Measurements from ENCODE around the gene AFDN. TPM values are rescaled to one million over a fixed set of nuclear protein-coding genes. Genes with fewer than 3 reads are reported as not detected.
A peak's percentile ranks its signal among the peaks of the same experiment; 100 is the strongest.

AFDN gene
- total RNA-seq, 1 donor from 2014 or later, result 552 TPM

DNA sequence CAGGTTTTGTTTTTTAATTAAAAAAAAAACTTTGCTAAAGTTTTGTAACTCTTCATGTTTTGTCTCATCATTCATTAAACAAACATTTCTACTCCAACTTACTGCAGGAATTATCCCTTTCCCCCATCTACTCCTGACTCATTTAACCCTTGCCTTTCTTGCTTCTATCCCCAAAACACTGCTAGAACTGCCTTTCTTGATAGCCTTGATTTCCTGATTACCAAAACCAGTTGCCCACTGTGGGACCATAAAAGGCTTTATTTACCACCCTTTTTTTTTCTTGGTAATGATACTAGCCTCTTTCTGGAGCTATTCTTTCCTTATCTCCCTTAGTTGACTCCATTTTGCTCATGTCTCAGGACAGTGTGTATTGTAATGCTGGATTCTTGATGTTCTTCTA, 15.3 kb downstream of the AFDN start:
- Mint-ChIP-seq H3K27ac (ENCODE audit: unreplicated experiment) (no peak overlapping the region), H3K36me3 (ENCODE audit: unreplicated experiment) (no peaks in the 10 kb centered on the region), H3K4me1 (ENCODE audit: low read depth, unreplicated experiment) (peaks cover 21% of the 10 kb centered on the region), H3K27me3 (ENCODE audit: unreplicated experiment) (no peaks in the 10 kb centered on the region), H3K9me3 (ENCODE audit: unreplicated experiment) (peaks cover 2% of the 10 kb centered on the region), H3K4me3 (ENCODE audit: unreplicated experiment) (no peak overlapping the region)
- TF ChIP-seq, protein P1, sequence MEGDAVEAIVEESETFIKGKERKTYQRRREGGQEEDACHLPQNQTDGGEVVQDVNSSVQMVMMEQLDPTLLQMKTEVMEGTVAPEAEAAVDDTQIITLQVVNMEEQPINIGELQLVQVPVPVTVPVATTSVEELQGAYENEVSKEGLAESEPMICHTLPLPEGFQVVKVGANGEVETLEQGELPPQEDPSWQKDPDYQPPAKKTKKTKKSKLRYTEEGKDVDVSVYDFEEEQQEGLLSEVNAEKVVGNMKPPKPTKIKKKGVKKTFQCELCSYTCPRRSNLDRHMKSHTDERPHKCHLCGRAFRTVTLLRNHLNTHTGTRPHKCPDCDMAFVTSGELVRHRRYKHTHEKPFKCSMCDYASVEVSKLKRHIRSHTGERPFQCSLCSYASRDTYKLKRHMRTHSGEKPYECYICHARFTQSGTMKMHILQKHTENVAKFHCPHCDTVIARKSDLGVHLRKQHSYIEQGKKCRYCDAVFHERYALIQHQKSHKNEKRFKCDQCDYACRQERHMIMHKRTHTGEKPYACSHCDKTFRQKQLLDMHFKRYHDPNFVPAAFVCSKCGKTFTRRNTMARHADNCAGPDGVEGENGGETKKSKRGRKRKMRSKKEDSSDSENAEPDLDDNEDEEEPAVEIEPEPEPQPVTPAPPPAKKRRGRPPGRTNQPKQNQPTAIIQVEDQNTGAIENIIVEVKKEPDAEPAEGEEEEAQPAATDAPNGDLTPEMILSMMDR (IDR thresholded peaks at IDR 0.05; ENCODE audit: partially characterized antibody, unreplicated experiment), result no peak
- no peak for DNase-seq

DNA sequence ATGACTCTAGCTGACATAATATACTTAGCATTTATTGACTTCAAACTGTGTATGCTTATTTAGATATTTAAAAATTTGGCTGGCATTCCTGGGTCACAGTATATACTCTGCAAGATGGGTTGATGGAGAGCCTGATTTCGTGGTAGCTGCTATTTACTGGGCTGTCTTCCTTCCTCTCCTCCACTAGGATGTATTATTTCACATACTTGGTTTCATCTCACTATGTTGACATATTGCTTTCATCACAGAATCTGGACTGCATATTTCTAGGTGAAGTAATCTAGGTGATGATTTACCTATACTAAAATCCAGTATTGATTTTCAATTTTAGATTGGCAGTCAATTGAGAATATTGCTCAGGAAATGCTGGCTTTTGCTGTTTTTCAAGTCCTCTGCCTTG, 15.7 kb downstream of the AFDN start:
- H3K4me3 Mint-ChIP-seq (ENCODE audit: unreplicated experiment), result no peak overlapping the region
- H3K27me3 Mint-ChIP-seq (ENCODE audit: unreplicated experiment), result no peaks in the 10 kb centered on the region
- TF ChIP-seq, protein P1 (IDR thresholded peaks at IDR 0.05; ENCODE audit: partially characterized antibody, unreplicated experiment), result no peak
- peaks cover 26% of the 10 kb centered on the region for H3K4me1 Mint-ChIP-seq (ENCODE audit: low read depth, unreplicated experiment)
- H3K27ac Mint-ChIP-seq (ENCODE audit: unreplicated experiment), result no peak overlapping the region
- no peaks in the 10 kb centered on the region for H3K36me3 Mint-ChIP-seq (ENCODE audit: unreplicated experiment)
- DNase-seq, result no peak
- peaks cover 2% of the 10 kb centered on the region for H3K9me3 Mint-ChIP-seq (ENCODE audit: unreplicated experiment)

DNA sequence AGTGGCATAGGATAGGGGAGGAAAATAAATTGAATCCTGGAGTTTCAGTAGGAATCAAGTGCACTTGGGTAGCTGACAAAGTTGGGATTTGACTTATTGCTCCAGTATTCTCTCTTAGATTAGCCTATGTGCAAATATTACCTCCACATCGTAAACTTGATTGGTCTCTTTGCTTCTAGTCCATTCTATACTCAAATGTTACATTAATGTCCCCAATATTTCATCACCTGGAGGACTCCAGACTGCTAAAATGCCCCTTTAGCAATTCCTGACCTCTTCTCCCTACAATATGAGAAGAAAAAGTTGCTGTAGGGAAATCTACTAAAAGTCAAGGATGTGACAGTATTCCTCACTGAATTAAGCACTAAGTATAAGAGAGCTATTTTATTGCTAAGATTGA, 16.3 kb downstream of the AFDN start:
- DNase-seq, result no peak
- Mint-ChIP-seq H3K27ac (ENCODE audit: unreplicated experiment) (no peak overlapping the region), H3K27me3 (ENCODE audit: unreplicated experiment) (no peaks in the 10 kb centered on the region), H3K36me3 (ENCODE audit: unreplicated experiment) (no peaks in the 10 kb centered on the region), H3K4me3 (ENCODE audit: unreplicated experiment) (no peak overlapping the region), H3K4me1 (ENCODE audit: low read depth, unreplicated experiment) (peaks cover 31% of the 10 kb centered on the region), H3K9me3 (ENCODE audit: unreplicated experiment) (peaks cover 2% of the 10 kb centered on the region)
- TF ChIP-seq, protein P1 (IDR thresholded peaks at IDR 0.05; ENCODE audit: partially characterized antibody, unreplicated experiment), result no peak

DNA sequence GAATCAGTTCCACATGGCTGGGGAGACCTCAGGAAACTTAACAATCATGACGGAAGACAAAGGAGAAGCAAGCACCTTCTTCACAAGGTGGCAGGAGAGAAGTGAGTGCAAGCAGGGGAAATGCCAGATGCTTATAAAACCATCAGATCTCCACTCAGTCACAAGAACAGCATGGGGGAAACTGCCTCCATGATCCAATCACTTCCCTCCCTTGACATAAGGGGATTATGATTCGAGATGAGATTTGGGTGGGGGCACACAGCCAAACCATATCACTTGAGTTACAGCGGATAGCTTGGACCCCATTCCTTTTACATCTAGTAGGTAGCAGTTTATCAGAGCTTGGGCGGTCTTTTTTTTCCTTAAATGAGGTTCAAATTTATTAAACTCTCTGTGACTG, 19.1 kb downstream of the AFDN start:
- peak overlapping the region; percentile 6 for H3K27ac Mint-ChIP-seq (ENCODE audit: unreplicated experiment)

DNA sequence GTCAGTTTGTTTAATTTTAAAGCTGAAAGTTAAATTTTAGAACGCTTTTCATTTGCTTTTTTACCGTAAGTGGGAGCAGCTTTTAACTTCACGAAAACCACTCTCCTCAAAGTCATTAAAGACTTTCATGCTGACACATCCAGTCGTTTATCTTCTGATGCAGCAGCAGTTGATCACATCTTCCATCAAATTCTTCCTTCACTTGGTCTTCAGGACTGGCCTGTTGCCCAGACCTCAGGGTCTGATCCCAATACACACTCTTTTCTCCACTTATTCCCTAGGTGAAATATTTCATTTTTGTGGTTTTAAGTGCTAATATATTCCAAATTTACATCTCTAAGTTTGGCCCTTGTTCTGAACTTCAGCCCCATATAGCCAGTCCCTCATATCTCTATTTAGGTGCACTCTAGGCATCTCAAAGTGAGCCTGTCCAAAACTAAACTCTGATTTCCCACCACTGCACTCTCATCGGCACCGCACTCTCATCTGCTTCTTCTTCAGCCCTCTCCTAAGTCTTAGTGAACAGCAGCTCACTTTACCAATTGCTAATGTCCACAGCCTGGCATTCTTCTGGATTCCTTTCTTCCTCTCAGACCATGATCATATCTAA, 20.4 kb downstream of the AFDN start:
- Mint-ChIP-seq H3K27me3 (ENCODE audit: unreplicated experiment) (no peaks in the 10 kb centered on the region), H3K4me1 (ENCODE audit: low read depth, unreplicated experiment) (peaks cover 54% of the 10 kb centered on the region), H3K36me3 (ENCODE audit: unreplicated experiment) (no peaks in the 10 kb centered on the region), H3K27ac (ENCODE audit: unreplicated experiment) (no peak overlapping the region), H3K4me3 (ENCODE audit: unreplicated experiment) (no peak overlapping the region), H3K9me3 (ENCODE audit: unreplicated experiment) (peaks cover 2% of the 10 kb centered on the region)
- TF ChIP-seq, protein P1 (IDR thresholded peaks at IDR 0.05; ENCODE audit: partially characterized antibody, unreplicated experiment), result no peak
- no peak for DNase-seq

More for the DNA sequence above, 19.1 kb downstream of the AFDN start:
- Mint-ChIP-seq H3K27me3 (ENCODE audit: unreplicated experiment) (no peaks in the 10 kb centered on the region), H3K4me3 (ENCODE audit: unreplicated experiment) (no peak overlapping the region), H3K36me3 (ENCODE audit: unreplicated experiment) (no peaks in the 10 kb centered on the region), H3K9me3 (ENCODE audit: unreplicated experiment) (peaks cover 2% of the 10 kb centered on the region), H3K4me1 (ENCODE audit: low read depth, unreplicated experiment) (peaks cover 53% of the 10 kb centered on the region)
- DNase-seq, result no peak
- TF ChIP-seq, protein P1 (IDR thresholded peaks at IDR 0.05; ENCODE audit: partially characterized antibody, unreplicated experiment), result no peak
